Astrocyte of the cerebellum (primary cell): Measurements from ENCODE around the gene NFKBIA.

Source experiments
- DNase-seq: peaks from one replicate; pipeline ENCODE4 v3.0.0-alpha.2; 2011; ENCODE audit warnings: low read depth
- H3K4me3 ChIP-seq: 2 replicates; pipeline ENCODE4 v1.5.1; 2011; ENCODE audit warnings: mild to moderate bottlenecking, low read depth, low read length, moderate library complexity
- in situ Hi-C: cut with HindIII; loops from 2 replicates; pipeline ENCODE4 v1.10.0; 2017; ENCODE audit warnings: low sequenced_read_pairs
- TF ChIP-seq, protein P1 (sequence below): IDR thresholded peaks from 2 replicates; pipeline ENCODE4 v1.5.1; 2012; ENCODE audit warnings: low read length, low read depth, moderate library complexity, mild to moderate bottlenecking; ENCODE audit errors: missing control alignments

The NFKBIA gene

DNA sequence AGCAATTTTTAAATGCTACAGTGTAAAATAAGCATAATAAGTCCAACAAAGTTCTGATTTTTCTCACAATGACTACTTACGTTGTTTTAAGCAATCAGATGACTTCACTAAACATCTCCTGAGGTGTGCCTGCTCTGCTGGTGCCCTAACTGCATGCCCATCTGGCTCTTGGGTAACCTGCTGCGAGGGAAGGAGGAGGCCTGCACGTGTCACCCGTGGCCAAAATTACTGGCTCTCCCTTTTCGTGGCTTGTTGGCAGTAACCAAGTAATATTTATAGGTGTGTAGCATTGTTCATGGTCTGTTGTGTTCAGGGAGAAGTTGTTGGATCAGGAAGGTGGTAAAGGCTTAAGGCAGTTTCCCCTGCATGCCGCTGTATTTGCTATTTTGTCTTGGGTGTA, 6.3 kb upstream of the NFKBIA start:
- no peak for DNase-seq
- H3K4me3 ChIP-seq: no peak overlapping the region
- in situ Hi-C loops: loop anchor here (25.0 kb wide), 1 partner anchor 174 kb away; no protein-coding TSS in a partner anchor
- TF ChIP-seq, protein P1, sequence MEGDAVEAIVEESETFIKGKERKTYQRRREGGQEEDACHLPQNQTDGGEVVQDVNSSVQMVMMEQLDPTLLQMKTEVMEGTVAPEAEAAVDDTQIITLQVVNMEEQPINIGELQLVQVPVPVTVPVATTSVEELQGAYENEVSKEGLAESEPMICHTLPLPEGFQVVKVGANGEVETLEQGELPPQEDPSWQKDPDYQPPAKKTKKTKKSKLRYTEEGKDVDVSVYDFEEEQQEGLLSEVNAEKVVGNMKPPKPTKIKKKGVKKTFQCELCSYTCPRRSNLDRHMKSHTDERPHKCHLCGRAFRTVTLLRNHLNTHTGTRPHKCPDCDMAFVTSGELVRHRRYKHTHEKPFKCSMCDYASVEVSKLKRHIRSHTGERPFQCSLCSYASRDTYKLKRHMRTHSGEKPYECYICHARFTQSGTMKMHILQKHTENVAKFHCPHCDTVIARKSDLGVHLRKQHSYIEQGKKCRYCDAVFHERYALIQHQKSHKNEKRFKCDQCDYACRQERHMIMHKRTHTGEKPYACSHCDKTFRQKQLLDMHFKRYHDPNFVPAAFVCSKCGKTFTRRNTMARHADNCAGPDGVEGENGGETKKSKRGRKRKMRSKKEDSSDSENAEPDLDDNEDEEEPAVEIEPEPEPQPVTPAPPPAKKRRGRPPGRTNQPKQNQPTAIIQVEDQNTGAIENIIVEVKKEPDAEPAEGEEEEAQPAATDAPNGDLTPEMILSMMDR: no peak

DNA sequence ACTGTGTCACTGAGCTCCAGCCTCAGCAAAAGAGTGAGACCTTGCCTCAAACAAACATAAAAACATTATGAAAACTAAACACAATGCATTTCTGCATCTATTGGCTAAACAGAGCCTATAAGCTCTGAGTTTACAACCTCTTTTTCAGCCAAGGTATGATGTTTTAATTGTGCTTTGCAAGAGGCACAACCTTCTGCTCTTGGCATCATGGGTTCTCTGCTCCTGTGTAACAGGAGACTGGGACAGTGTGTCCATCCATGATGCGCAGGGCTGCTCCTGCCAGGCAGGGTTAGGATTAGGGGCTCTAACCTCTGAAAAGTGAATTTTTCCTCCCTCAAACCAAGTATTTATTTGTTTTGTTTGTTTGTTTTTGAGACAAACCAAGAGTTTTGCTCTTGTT, 5.0 kb upstream of the NFKBIA start:
- no peak overlapping the region for H3K4me3 ChIP-seq
- TF ChIP-seq, protein P1: no peak
- in situ Hi-C loops: loop anchor here (25.0 kb wide), 1 partner anchor 172 kb away; no protein-coding TSS in a partner anchor
- no peak for DNase-seq

DNA sequence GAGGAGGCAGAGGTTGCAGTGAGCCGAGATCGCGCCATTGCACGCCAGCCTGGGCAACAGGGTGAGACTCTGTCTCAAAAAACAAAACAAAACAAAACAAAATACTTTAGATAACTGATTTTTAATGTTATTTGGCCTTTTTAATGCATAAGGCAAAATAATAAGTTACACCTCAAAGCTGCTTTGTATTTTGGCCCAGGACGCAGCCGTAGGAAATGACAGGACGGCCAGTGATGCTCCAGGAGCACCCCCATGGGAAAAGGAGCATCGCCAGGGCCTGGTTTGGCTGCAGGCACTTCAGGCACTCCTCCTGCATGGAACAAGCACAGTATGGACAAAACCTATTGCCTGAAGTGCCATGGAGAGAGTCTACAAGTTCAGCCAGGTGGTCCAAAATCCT, 3.5 kb upstream of the NFKBIA start:
- DNase-seq: no peak
- H3K4me3 ChIP-seq: no peak overlapping the region
- in situ Hi-C loops: loop anchor here (25.0 kb wide), 1 partner anchor 171 kb away; no protein-coding TSS in a partner anchor
- TF ChIP-seq, protein P1: no peak

DNA sequence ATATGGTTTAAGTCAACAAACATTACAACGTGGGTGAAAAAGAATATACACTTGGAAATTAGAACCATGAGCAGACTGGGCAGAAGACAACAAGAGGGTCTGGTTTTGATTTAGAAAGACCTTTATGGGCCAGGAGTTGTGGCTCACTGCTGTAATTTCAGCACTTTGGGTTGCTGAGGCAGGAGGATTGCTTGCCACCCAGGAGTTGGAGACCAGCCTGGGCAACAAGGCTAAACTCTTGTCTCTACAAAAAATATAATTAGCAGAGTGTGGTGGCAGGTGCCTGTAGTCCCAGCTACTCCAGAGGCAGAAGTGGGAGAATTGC, 2.7 kb upstream of the NFKBIA start:
- in situ Hi-C loops: loop anchor here (25.0 kb wide), 1 partner anchor 170 kb away; no protein-coding TSS in a partner anchor
- TF ChIP-seq, protein P1: no peak
- no peak for DNase-seq
- H3K4me3 ChIP-seq: no peak overlapping the region

DNA sequence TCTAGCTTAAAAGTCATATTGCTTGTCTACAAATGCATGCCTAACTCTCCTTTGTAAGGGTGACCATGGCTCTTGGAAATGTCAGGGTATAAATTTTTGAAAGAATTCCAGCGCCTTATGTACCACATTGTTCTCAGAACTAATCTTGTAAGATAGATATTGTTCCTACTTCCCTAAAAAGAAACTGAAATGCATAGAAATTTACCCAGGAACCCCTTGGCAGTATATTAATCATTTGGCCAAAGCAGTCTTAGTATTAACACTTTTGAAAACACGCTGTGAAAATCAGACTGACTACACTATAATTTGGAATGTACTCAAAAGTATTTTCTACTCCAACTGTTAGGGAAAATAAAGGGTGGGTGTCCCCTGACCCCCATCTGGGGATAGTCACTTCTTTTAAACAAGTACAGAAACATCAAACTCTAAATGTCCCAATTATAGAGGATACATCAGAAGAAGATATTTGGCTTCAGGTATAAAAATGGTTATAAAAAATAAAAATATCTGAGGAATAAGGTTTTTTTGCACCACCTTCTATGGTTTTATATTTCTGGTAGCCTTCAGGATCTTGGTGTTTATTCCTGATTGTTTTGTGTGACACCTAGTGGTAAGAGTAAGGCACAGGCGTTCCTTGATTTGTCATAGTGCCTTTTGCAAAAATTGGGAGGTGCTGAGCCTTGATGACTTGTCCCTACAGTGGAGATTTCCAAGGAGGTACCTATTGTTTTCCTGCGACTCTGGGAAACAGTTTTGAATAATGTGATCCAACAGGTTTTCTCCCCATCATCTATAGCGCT, 2.2 kb upstream of the NFKBIA start:
- H3K4me3 ChIP-seq: no peak overlapping the region
- TF ChIP-seq, protein P1: peak; percentile 75
- DNase-seq: no peak
- in situ Hi-C loops: loop anchor here (25.0 kb wide), 1 partner anchor 169 kb away; no protein-coding TSS in a partner anchor

DNA sequence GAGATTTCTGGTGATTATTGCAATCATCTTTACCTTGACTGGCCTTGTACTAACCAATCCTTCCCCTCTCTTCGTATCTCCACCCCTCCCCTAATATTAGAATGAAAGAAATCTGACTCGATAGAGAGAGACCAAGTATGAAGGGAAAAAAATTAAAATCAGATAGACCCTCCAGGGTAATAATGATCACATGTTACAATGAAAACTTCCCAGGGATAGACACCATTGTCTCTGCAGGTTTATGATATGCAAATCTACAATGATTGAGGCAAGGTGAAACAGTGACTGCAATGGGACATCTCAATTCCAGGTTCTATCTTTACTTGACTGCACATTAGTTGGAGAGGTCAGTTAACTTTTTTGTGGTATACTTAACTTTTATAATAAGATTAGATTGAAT, 1.5 kb upstream of the NFKBIA start:
- in situ Hi-C loops: loop anchor here (25.0 kb wide), 1 partner anchor 169 kb away; no protein-coding TSS in a partner anchor
- no peak for DNase-seq
- H3K4me3 ChIP-seq: no peak overlapping the region
- TF ChIP-seq, protein P1: no peak
